GM19372 (cell line): ENCODE data around the gene SLC25A15.

Experiments used
- ATAC-seq: cut with Tn5 transposase; IDR thresholded peaks from one replicate; pipeline ENCODE4 v1.9.1; 2021; ENCODE audit warnings: mild to moderate bottlenecking, low read depth, moderate library complexity; ENCODE audit not compliant: unreplicated experiment

The SLC25A15 gene

DNA sequence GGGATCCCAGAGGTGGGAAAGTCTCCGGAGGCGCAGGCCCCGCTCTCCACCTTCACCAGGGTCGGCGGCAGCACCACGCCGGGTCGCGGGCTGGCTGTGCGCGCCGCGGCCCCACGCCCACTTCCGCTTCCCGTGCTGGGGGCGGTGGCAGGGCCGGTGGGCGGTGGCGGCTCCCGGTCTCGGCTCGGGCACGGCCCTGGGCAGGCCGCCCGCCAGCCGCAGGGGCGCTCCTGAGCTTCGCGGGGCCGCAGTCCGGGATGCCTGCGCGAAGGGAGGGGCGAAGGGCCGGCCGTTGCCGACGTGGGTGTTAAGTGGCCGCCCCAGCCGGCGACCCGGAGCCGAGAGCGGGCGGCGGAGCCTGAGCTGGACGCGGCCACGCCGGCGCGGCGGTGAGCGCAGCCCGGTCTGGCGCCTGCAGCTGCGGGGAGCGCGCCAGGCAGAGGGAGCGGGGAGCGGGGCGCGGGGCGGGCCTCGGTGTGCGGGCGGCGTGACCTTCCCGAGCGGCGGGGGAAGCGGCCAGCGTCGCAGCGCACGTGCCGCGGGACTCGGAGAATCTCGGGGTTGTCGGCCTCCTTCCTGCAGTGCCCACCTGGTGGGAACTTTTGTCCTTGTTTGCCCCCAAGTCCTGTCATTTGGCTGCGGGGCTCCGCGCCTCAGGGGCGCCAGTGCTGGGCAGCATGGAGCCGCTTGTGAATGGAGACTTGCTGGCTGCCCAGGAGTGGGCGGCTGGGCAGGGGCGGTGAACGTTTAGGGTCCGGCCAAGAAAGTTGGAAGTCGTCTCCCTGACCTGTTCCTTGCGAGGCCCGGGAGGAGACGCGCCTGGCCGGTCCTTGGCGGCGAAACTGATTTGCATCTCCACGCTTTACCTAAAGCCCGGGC is at the start of gene SLC25A15:
Gene SLC25A15 (plus strand): TSS at position 337 of the 879 bp plus-strand sequence. CDS start 3,616 bp downstream, outside the sequence.
- ATAC-seq, result peak; percentile 81

DNA sequence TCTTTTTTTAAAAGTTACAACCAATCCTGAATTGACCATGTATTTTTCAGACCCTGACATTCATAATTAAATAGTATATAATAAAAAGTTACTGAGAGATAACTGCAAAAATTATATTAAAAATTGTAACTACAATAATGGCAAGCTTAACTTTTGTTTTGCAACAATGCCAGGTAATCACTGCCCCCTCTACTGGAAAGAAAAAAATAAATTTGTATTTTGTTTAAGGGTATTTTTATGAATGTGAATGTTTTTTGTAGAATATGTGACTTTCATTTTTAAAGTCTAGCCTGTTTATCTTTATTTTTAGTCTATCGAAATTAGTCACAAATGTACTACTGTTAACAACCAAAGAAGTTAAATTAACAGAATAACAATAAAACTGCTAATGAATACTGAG is 40.1 kb upstream of the SLC25A15 start:
- ATAC-seq, result no peak

DNA sequence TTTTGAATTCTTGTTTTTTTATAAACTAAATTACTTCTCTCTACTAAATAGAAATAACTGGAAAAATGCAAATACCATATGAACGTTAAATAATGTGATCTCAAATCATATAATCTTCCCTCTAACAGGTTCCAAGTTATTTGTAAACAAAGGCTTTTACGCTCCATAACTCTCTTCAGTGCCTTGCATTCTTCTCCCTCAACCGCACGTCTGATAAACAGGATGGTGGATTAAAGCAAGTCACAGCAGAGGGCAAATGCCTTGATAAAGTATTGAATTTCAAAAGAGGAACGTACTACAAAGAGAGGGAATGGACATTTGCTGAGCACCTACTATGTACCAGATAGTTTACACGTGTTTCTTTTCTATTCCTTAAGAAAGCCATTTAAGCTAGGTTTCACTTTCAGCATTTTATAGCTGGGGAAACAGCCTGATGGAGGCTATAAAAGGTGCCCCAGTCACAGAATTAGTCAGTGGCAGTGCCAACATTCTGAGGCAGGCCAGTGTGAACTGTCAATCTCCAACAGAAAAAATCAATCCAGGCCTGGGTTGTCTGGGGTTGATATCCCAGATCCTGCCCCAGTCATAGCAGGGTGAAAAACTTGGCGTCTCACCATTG is 34.2 kb upstream of the SLC25A15 start:
- no peak for ATAC-seq

- no peak for ATAC-seq
These were observed 33.4 kb upstream of the SLC25A15 start for GRCh38 chr13:40756042-40756441.

DNA sequence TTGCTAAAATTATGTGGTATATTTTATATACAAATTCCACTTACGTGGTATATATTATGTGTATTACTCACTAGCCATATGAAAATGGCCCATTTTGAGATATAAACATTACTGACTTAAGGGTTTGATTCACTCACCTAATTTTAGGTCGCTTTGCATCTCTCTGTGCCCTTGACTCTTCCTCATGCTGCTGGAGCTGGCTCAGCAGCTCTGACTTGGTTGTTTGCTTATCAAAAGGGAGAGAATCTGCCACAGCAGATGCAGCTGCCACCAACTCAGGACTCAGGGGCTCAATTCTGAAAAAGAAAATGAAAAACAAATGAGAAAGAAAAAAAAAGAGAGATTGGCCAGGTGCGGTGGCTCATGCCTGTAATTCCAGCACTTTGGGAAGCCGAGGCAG is 30.6 kb upstream of the SLC25A15 start:
- ATAC-seq, result no peak

DNA sequence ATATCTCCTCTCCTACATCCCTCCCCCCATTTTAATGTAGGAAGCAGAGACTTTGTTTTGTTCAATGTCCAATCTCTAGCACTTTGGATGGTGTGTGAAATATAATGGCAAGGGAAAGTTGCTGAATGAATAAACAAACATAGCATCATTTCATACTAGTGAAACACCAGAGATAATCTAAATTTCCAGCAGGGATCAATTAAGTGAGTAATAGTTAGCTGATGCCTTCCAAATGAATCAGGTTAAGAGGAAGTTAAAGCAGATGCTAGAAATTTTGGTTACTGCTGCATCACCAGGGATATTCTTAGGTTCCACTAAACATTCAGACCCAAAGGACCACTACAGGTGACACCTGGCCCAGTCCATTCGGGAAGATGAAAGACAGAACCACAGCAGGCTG is 26.6 kb upstream of the SLC25A15 start:
- ATAC-seq, result no peak

DNA sequence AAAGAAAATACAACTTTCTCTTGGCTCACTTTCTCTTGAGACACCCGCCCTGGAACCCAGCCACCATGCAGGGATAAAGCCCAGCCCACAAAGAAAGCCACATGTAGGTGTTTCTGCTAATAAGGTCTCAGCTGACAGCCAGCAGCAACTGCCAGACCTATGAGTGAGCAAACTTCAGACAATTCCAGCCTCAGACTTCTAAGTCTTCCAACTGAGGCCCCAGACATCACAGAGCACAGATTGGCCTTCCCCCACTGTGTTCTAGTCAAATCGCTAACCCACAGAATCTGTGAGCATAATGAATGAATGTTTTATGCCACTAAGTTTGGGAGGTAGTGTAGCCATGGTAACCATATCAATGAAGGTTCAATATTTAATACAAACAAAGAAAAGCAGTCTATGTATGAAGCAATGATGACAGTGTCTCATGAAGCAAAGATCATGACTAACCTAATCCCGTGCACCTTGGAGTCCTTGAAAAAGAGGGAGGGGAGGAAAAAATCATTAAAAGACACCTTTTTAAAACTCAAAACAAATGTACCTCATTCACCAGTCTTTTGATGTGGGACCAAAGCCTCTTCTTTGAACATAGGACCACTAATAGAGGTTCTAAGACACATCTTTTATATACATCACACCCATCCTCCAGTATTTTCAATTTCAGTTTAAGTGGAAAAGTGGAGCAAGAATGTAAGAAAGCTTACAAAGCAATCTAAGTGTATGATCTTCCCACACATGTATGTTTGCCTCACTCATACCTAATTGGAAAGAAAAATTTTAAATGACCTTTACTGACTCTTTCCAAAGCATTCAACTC is 24.6 kb upstream of the SLC25A15 start:
- ATAC-seq, result no peak

GRCh38 chr13:40765602-40766001 is 23.8 kb upstream of the SLC25A15 start:
- ATAC-seq, result no peak

DNA sequence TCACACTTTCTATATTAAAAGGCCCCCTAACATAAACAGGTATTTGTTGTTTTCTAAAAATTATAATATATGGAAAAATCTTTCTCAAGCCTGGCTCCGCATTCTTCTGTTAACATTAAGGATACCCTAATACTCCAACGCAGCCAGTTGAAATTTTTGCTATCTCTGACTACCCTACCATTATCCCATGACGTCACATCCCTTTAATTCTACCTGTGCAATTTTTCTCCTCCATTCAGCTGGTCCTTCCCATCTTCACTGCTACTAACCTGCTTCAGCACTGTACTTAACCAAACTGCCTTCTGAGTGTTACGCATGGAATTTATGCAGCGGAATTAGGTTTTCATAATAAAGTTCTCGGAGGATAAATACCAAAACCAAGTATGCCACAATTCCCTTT is 19.4 kb upstream of the SLC25A15 start:
- no peak for ATAC-seq

GRCh38 chr13:40770609-40770933 is 18.8 kb upstream of the SLC25A15 start:
- no peak for ATAC-seq

- ATAC-seq, result peak; percentile 97
These were observed 18.3 kb upstream of the SLC25A15 start, which contains the start of gene MRPS31 for GRCh38 chr13:40770934-40771618. MRPS31 (minus strand) TSS chr13:40771190; CDS start chr13:40771136, 54 bp downstream.

DNA sequence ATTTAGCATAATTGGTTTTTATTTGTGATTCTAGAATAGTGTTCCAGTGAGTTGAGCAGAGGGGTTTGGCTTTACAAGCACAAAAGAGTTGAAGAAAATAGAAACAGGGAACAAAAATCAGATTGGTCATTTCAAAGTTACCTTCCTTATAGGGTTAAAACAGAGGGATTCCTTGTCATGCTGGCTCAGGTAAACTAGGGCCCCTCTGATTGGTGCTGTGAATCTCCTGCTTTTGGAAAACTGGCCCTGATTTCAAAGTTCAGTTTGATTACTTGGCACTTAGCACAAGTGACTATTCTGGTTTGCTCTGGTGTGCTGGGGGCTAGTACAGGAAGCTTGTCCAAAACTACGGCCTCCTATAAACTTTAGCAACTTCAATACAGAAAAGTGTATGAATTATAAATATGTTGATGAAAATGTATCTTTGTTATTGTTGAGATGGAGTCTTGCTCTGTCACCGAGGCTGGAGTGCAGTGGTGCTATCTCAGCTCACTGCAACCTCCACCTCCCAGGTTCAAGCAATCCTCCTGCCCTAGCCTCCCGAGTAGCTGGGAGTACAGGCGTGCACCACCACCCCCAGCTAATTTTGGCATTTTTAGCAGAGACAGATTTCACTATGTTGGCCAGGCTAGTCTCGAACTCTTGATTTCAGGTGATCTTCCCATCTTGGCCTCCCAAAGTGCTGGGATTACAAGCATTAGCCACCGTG is 16.5 kb upstream of the SLC25A15 start:
- ATAC-seq, result no peak

GRCh38 chr13:40774672-40775071 is 14.7 kb upstream of the SLC25A15 start:
- ATAC-seq, result no peak

DNA sequence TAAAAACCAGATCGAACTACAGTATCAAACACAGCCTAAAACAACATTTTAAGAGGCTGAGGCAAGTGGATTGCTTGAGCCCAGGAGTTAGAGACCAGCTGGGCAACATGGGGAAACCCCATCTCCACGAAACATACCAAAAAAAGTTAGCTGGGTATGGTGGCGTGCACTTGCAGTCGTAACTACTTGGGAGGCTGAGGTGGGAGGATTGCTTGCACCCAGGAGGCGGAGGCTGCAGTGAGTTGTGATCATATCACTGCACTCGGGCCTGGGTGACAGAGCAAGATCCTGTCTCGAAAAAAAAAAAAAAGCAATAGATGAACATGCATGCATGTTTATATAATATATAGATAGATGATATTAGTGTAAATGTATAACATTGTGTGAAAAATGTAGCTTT is 13.2 kb upstream of the SLC25A15 start:
- ATAC-seq, result no peak

DNA sequence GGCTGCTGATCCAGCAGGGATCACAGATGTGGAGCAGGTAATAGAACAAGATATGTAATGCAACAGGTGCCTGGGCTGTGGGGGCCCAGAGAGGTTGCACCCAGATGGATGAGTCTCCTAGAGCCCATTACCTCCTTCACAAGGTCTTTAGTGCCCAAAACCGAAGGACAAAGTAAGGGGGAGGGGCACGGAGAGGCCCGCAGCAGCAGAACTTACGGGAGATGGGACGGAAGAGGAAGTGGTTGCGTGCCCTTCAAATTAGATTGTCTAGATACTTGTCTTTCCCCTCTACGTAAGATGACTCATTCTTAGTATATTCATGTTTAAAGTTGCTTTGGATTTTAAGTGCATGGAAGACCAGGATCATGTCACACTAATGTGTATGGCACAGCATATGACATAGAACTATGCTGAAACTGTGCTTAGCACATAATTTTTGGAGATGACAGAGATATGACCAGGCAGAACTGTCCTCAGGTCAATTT is 12.7 kb upstream of the SLC25A15 start:
- ATAC-seq, result peak; percentile 55

DNA sequence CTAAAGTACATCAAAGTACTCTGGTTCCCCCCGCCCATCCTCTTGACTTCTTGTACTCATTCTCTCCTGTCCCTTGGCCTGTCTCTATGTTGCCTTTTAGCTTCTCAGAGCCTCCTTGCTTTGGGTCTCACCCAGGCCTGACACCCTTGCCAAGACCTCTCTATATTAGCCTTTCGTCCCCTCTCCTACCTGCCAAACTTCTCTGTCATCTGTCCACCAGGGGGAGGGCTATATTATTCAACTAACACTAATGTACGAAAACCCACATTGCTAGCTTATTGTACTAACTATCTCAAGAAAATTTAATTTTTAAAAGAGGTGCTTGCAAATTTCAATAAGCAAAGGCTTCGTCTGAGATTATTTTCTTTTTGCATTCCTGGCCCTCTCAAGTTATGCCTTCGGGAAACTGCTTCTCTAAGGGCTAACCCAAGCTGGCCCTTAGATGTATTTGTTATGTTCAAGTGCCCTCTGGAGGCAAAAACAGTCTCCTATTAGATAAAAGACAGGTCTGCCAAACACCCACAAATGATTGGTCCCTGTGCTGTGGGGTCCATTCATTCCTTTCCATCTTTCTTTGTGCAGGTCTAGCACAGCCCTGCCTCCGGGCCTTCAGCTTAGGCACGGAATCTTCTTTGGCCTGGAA is 12.1 kb upstream of the SLC25A15 start:
- ATAC-seq, result peak; percentile 82

- ATAC-seq, result no peak
These were observed 11.6 kb upstream of the SLC25A15 start for GRCh38 chr13:40777809-40778175.

GRCh38 chr13:40779049-40779448 is 10.4 kb upstream of the SLC25A15 start:
- ATAC-seq, result no peak

DNA sequence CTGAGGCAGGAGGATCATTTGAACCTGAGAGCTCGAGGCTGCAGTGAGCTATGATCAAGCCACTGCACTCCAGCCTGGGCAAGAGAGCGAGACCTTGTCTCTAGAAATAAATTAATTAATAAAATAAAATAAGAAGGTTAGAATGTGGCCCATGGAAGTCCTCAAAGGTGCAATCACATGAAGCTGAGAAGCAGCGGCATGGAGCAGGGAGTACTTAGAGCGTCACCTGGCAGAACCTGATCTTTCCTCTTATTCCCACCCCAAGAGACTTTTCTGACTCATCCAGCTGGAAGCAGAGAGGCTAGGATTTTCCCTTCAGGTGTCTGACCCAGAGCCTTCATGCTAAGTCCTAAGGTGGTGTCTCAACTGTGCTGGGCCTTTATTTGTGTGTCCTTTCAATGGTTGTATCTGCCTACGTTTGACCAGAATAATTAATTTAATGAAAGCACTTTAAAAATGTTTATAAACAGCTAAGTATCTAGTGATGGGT is 9.6 kb upstream of the SLC25A15 start:
- ATAC-seq, result no peak
